ENCODE results near the gene WDTC1. TPM values are rescaled to one million over a fixed set of nuclear protein-coding genes. Genes with fewer than 3 reads are reported as not detected.

Gene WDTC1
- total and polyA plus RNA-seq, 2 of the 8 experiments (the other 6 are each of a cell fraction or from before 2014, with no cell fraction given), result 7.5 to 18.7 TPM

GRCh38 chr1:27258598-27258997, 24.2 kb downstream of the WDTC1 start:
- Histone ChIP-seq H4K20me1 (replicated peaks in 1 of 2; ENCODE audit: control insufficient read depth in 1 of 2, insufficient read depth in 2 of 2, low read length in 2 of 2) (no peaks in the 10 kb centered on the region), H3K27ac (ENCODE audit: low read depth, low read length) (no peak overlapping the region), H4K5ac (ENCODE audit: insufficient read length, low read depth, low read length) (no peak overlapping the region), H2BK20ac (ENCODE audit: low read length) (no peak overlapping the region), H3K23me2 (ENCODE audit: low read depth, low read length) (no peaks in the 10 kb centered on the region; the same call in 1 of the 2 replicates), H4K8ac (ENCODE audit: extremely low read depth, insufficient read depth, low read length) (no peak overlapping the region), H3K14ac (ENCODE audit: insufficient read length) (no peak overlapping the region), H3K9me3 (ENCODE audit: insufficient read depth in 2 of 2, low read depth in 1 of 2, low read length in 1 of 2) (no peaks in the 10 kb centered on the region), H2AFZ (ENCODE audit: low read length) (no peak overlapping the region), H4K91ac (replicated peaks; ENCODE audit: insufficient read length, low read length) (no peak overlapping the region), H3K9ac (replicated peaks in 1 of 4; ENCODE audit: extremely low read depth in 1 of 4, low read depth in 3 of 4, low read length in 3 of 4) (no peak overlapping the region), H2BK15ac (ENCODE audit: low read length) (no peak overlapping the region), H3K23ac (ENCODE audit: insufficient read length) (no peak overlapping the region), H3K18ac (ENCODE audit: extremely low read depth, low read length) (no peak overlapping the region), H3K79me2 (ENCODE audit: control insufficient read depth in 1 of 2, insufficient read depth in 2 of 2, low read length in 2 of 2) (no peaks in the 10 kb centered on the region), H3K79me1 (ENCODE audit: low read depth, low read length) (no peaks in the 10 kb centered on the region), H2BK5ac (ENCODE audit: low read depth, low read length) (no peak overlapping the region), H3K4me1 (replicated peaks in 1 of 4; ENCODE audit: control insufficient read depth in 3 of 4, insufficient read depth in 4 of 4, low read length in 3 of 4) (no peaks in the 10 kb centered on the region), H3K4me3 (ENCODE audit: extremely low read depth in 1 of 4, insufficient read depth in 2 of 4, low read depth in 3 of 4, low read length in 4 of 4) (no peak overlapping the region), H3K56ac (replicated peaks; ENCODE audit: insufficient read length, low read depth, low read length) (no peak overlapping the region), H2BK120ac (replicated peaks; ENCODE audit: low read depth, low read length) (no peak overlapping the region), H3K4me2 (ENCODE audit: insufficient read depth in 1 of 2, low read depth in 2 of 2, low read length in 2 of 2) (no peak overlapping the region), H3K4ac (replicated peaks; ENCODE audit: insufficient read length, low read depth, low read length) (no peak overlapping the region), H2AK5ac (ENCODE audit: low read depth, low read length) (no peak overlapping the region), H3K27me3 (replicated peaks in 1 of 4; ENCODE audit: control insufficient read depth in 3 of 4, extremely low read depth in 1 of 4, insufficient read depth in 3 of 4, low read length in 3 of 4) (no peaks in the 10 kb centered on the region), H2BK12ac (ENCODE audit: low read depth, low read length) (no peak overlapping the region), H3K36me3 (ENCODE audit: control insufficient read depth in 2 of 4, insufficient read depth in 4 of 4, low read length in 3 of 4) (no peaks in the 10 kb centered on the region)
- no peak for FAIRE-seq
- no peak for DNase-seq (ENCODE audit: low read depth in 1 of 2, low spot score in 2 of 2)
- 80% methylated on average over 6 of the region's 6 CpGs; no CpG with 5 or more reads in 1 of the 2 experiments for WGBS, 2 experiments (ENCODE audit: extremely low coverage in 1 of 2, insufficient coverage in 1 of 2, insufficient read length in 1 of 2, insufficient replicate concordance in 2 of 2, low coverage in 1 of 2, low lambda C conversion rate in 2 of 2, missing lambda C conversion rate in 1 of 2)
- ChIA-PET CTCF (ENCODE audit: partially characterized antibody) (interaction anchor here (0.5 to 1.8 kb wide), 8 partner anchors 8 to 281 kb away, joined by 3 to 5 read pairs (median 4); no protein-coding TSS in a partner anchor), POLR2A (ENCODE audit: partially characterized antibody) (interaction anchor here (0.6 to 1.1 kb wide), 3 partner anchors 21 to 721 kb away, joined by 3 to 5 read pairs (median 4); no protein-coding TSS in a partner anchor)
- TF ChIP-seq RNF2 (IDR thresholded peaks at IDR 0.05; ENCODE audit: borderline replicate concordance, low read depth, low read length, missing control alignments, poor library complexity, severe bottlenecking), result no peak
- TF ChIP-seq KDM5A (IDR thresholded peaks at IDR 0.05; ENCODE audit: low read length), result no peak
- TF ChIP-seq ZNF274 (IDR thresholded peaks at IDR 0.05; ENCODE audit: borderline replicate concordance, extremely low read depth, low read length), result no peak
- no peak for TF ChIP-seq TAF1 (IDR thresholded peaks at IDR 0.05; ENCODE audit: low read depth, low read length)
- no peak for TF ChIP-seq EZH2 (IDR thresholded peaks at IDR 0.05; ENCODE audit: low read depth, low read length, severe bottlenecking)
- no peak for TF ChIP-seq SIN3A (conservative IDR thresholded peaks at IDR 0.05 in 1 of 2, IDR thresholded peaks at IDR 0.05 in 1 of 2; ENCODE audit: low read depth in 1 of 2, low read length in 2 of 2)
- no peak for TF ChIP-seq CTBP2 (IDR thresholded peaks at IDR 0.05; ENCODE audit: borderline replicate concordance, insufficient read depth, insufficient read length, low read length)
- no peak for TF ChIP-seq TBP (IDR thresholded peaks at IDR 0.05; ENCODE audit: low read depth, low read length)
- TF ChIP-seq RAD21 (IDR thresholded peaks at IDR 0.05 in 1 of 2, conservative IDR thresholded peaks at IDR 0.05 in 1 of 2; ENCODE audit: low read depth in 2 of 2, low read length in 2 of 2), result no peak
- TF ChIP-seq NANOG (IDR thresholded peaks at IDR 0.05; ENCODE audit: insufficient read depth, low read depth, low read length, poor library complexity, severe bottlenecking), result no peak
- no peak for TF ChIP-seq TAF7 (optimal IDR thresholded peaks at IDR 0.05; ENCODE audit: borderline replicate concordance, low read depth, low read length)
- no peak for TF ChIP-seq BRCA1 (IDR thresholded peaks at IDR 0.05; ENCODE audit: low read depth, low read length)
